ENCODE results near the gene PTPN9. TPM values are rescaled to one million over a fixed set of nuclear protein-coding genes. Genes with fewer than 3 reads are reported as not detected.

The PTPN9 gene
- total RNA-seq, 1 experiment from 2014 or later, result 64.9 TPM

DNA sequence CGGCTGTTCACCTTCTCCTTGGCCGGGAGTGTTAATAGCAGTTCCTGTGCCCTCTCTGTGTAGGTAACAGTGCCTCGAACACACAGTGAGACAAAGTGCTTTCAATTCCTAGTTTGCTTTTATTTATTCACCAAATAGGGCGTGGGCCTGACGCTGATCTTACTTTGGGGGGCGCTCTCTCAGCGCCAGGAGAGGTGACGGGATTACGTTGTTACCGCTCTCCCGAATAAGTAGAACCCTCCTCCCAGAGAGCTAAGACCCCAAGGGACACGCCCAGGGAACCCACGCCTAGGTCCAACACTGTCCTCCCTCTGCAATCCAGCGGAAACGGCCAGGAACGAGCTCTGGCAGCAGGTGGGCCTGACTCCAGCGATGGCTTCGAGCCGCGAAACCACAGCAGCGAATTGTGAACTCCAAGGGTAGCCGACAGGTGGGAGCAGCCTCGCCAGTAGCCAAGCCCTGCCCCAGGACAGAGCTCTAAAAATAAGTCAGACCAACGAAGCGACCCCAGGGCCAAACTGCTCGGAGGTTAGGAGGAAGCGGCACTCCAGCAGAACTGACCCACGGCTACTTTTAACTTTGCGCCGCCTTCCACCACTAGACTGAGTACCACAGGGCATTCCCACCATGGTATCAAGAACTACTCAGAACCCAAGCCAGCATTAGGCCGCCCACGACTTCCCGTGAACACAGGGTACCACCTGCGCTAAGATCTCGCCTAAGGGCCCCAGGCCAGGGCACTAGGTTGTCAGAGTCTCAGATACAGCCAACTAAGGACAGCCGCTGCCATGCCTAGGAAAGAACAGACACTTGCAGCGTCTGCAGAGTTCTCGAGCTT is 126.0 kb downstream of the PTPN9 start:
- H3K4me1 ChIP-seq (ENCODE audit: insufficient read depth, low read length, poor library complexity, severe bottlenecking), result peaks cover 9% of the 10 kb centered on the region
- no peaks in the 10 kb centered on the region for H3K9me3 ChIP-seq (ENCODE audit: low read depth, low read length, poor library complexity, severe bottlenecking)
- H3K27me3 ChIP-seq (replicated peaks; ENCODE audit: insufficient read depth, low read depth, low read length, poor library complexity), result no peaks in the 10 kb centered on the region
- ChIA-PET POLR2A (ENCODE audit: low non-redundant PET) (no interaction called here), CTCF (interaction anchor here (0.6 to 4.4 kb wide), 4 partner anchors 85 to 521 kb away, joined by 3 to 21 read pairs (median 4); partner anchors contain the start of gene MAN2C1)
- H3K27ac ChIP-seq (ENCODE audit: low read depth, low read length, poor library complexity, severe bottlenecking), result peak overlapping the region; percentile 91
- TSS peak; percentile 66 for BruUV-seq (replicated peaks)
- DNase-seq (ENCODE audit: low spot score), result peak; percentile 72
- intact Hi-C loops (cut with micrococcal nuclease; ENCODE audit: unreplicated experiment), result loop anchor here (5.0 kb wide), 3 partner anchors 144 to 189 kb away; partner anchors contain the start of genes IMP3 and SNUPN
- no peaks in the 10 kb centered on the region for H3K36me3 ChIP-seq (ENCODE audit: insufficient read depth, low read length, poor library complexity, severe bottlenecking)
- TF ChIP-seq CTCF (conservative IDR thresholded peaks at IDR 0.05; ENCODE audit: low read depth, low read length) (peak; percentile 51), EZH2 (IDR thresholded peaks at IDR 0.05; ENCODE audit: borderline replicate concordance, low read depth, low read length, poor library complexity, severe bottlenecking) (no peak)
- peak overlapping the region; percentile 81 for H3K4me3 ChIP-seq (ENCODE audit: low read depth, low read length, poor library complexity, severe bottlenecking)

GRCh38 chr15:75452364-75452864 is 126.7 kb downstream of the PTPN9 start:
- peak overlapping the region; percentile 81 for H3K4me3 ChIP-seq (ENCODE audit: low read depth, low read length, poor library complexity, severe bottlenecking)
- CTCF ChIA-PET, result interaction anchor here (0.7 to 4.4 kb wide), 4 partner anchors 56 to 185 kb away, joined by 3 to 21 read pairs (median 4); partner anchors contain the start of gene MAN2C1
- peak; percentile 89 for DNase-seq (ENCODE audit: low spot score)
- H3K9me3 ChIP-seq (ENCODE audit: low read depth, low read length, poor library complexity, severe bottlenecking), result no peaks in the 10 kb centered on the region
- intact Hi-C loops (cut with micrococcal nuclease; ENCODE audit: unreplicated experiment), result loop anchor here (5.0 kb wide), 3 partner anchors 145 to 190 kb away; partner anchors contain the start of genes IMP3 and SNUPN
- POLR2A ChIA-PET (ENCODE audit: low non-redundant PET), result no interaction called here
- no peaks in the 10 kb centered on the region for H3K27me3 ChIP-seq (replicated peaks; ENCODE audit: insufficient read depth, low read depth, low read length, poor library complexity)
- peaks cover 4% of the 10 kb centered on the region for H3K36me3 ChIP-seq (ENCODE audit: insufficient read depth, low read length, poor library complexity, severe bottlenecking)
- peak overlapping the region; percentile 91 for H3K27ac ChIP-seq (ENCODE audit: low read depth, low read length, poor library complexity, severe bottlenecking)
- TF ChIP-seq EZH2 (IDR thresholded peaks at IDR 0.05; ENCODE audit: borderline replicate concordance, low read depth, low read length, poor library complexity, severe bottlenecking) (no peak), CTCF (conservative IDR thresholded peaks at IDR 0.05; ENCODE audit: low read depth, low read length) (no peak)
- H3K4me1 ChIP-seq (ENCODE audit: insufficient read depth, low read length, poor library complexity, severe bottlenecking), result peaks cover 9% of the 10 kb centered on the region
- no TSS peak for BruUV-seq (replicated peaks)

DNA sequence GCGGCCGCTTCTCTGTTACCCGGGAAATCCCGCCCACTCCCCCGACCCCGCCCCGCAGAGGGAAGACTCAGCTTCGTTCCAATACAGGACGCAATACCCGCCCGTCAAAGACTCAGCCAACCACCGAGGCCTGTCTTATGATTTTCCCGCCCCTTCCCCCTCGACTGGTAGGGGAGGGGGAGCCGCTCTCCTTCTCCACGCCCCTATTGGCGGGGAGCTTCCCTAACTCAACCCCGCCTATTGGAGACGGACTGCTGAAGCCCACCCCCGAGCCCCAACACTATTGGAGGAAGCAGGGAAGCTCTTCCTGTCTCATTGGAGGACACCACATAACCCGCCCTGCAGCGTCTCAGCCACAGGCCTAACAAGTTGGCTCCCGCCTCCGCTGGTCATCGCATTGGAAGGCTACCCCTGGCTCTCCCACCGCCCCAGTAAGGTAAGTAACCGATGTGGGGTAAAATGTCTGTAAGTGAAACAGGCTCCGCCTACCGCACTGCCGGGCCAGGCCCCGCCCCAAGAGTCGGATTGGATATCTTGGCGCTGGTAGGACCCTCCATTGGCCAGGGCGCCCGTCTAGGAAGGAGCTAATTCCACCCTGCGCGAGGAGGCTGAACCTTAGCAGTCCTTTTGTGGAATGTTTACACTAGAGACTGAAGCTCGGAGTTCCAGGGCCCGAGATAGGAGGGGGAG is 127.3 kb downstream of the PTPN9 start, which contains the start of gene SIN3A:
TSS of gene SIN3A (minus strand) at position 17 of the 690 bp plus-strand sequence. CDS start 21,315 bp downstream, outside the sequence.
- ChIA-PET POLR2A (ENCODE audit: low non-redundant PET) (interaction anchor here (0.6 to 0.7 kb wide), 4 partner anchors 8 to 494 kb away, joined by 11 to 25 read pairs (median 15); no protein-coding TSS in a partner anchor), CTCF (interaction anchor here (0.6 to 4.4 kb wide), 4 partner anchors 57 to 577 kb away, joined by 4 to 21 read pairs (median 4); partner anchors contain the start of gene MAN2C1)
- Histone ChIP-seq H3K4me3 (ENCODE audit: low read depth, low read length, poor library complexity, severe bottlenecking) (peak within 1 kb of the TSS; percentile 81), H3K4me1 (ENCODE audit: insufficient read depth, low read length, poor library complexity, severe bottlenecking) (peaks cover 9% of the 10 kb centered on the region), H3K27ac (ENCODE audit: low read depth, low read length, poor library complexity, severe bottlenecking) (peak within 1 kb of the TSS; percentile 93), H3K9me3 (ENCODE audit: low read depth, low read length, poor library complexity, severe bottlenecking) (no peaks in the 10 kb centered on the region), H3K36me3 (ENCODE audit: insufficient read depth, low read length, poor library complexity, severe bottlenecking) (peaks cover 7% of the 10 kb centered on the region), H3K27me3 (replicated peaks; ENCODE audit: insufficient read depth, low read depth, low read length, poor library complexity) (no peaks in the 10 kb centered on the region)
- peak; percentile 100 for DNase-seq (ENCODE audit: low spot score)
- intact Hi-C loops (cut with micrococcal nuclease; ENCODE audit: unreplicated experiment), result loop anchor here (5.0 kb wide), 3 partner anchors 145 to 190 kb away; partner anchors contain the start of genes IMP3 and SNUPN
- TF ChIP-seq CTCF (conservative IDR thresholded peaks at IDR 0.05; ENCODE audit: low read depth, low read length) (no peak), EZH2 (IDR thresholded peaks at IDR 0.05; ENCODE audit: borderline replicate concordance, low read depth, low read length, poor library complexity, severe bottlenecking) (no peak)
- BruUV-seq (replicated peaks), result no TSS peak
